Esophagus muscularis mucosa (tissue), 4 donors: Measurements from ENCODE around the gene PCNX1. TPM values are rescaled to one million over a fixed set of nuclear protein-coding genes. Genes with fewer than 3 reads are reported as not detected.

Source experiments
- DNase-seq: peaks from one replicate; pipeline ENCODE4 v3.0.0-alpha.2; 2017; ENCODE audit errors: extremely low spot score
- H3K27ac ChIP-seq, 4 donors: fragments of 200-600 bp; sonication (generic); replicated peaks in 1 of 4; 1 replicate in 3 of 4; 2 replicates in 1 of 4; pipeline ENCODE4 v1.5.1; 2016 to 2019; ENCODE audit warnings: mild to moderate bottlenecking in 1 of 4
- H3K27me3 ChIP-seq, 4 donors: fragments of 200-600 bp; sonication (generic); one replicate each; pipeline versions ENCODE4 v1.5.1 to v1.6.0; 2016 to 2019
- H3K36me3 ChIP-seq, 4 donors: fragments of 200-600 bp; sonication (generic); one replicate each; pipeline ENCODE4 v1.5.1; 2016 to 2019
- H3K4me1 ChIP-seq, 4 donors: fragments of 200-600 bp; sonication (generic); one replicate each; pipeline ENCODE4 v1.5.1; 2016 to 2019
- H3K4me3 ChIP-seq, 4 donors: fragments of 200-600 bp; sonication (generic); 1 replicate in 2 of 4; 2 replicates in 2 of 4; pipeline ENCODE4 v1.5.1; 2016 to 2019; ENCODE audit warnings: mild to moderate bottlenecking in 4 of 4, moderate library complexity in 1 of 4
- H3K9me3 ChIP-seq, 4 donors: fragments of 200-600 bp; sonication (generic); 1 replicate in 3 of 4; 2 replicates in 1 of 4; pipeline ENCODE4 v1.5.1; 2016 to 2019
- CTCF ChIP-seq, 3 experiments: fragments of 200-600 bp in 2 of 3; fragments of 450-650 bp in 1 of 3; sonication (generic) in 2 of 3; IDR thresholded peaks; one replicate each; pipeline ENCODE4 v1.5.1; 2017 to 2019; ENCODE audit warnings: antibody characterized with exemption in 3 of 3, mild to moderate bottlenecking in 2 of 3, moderate library complexity in 1 of 3
- EP300 ChIP-seq: sonication (generic); formaldehyde crosslinking; IDR thresholded peaks from one replicate; pipeline ENCODE4 v1.6.1; 2017; ENCODE audit warnings: antibody characterized with exemption
- POLR2A ChIP-seq: fragments of 450-650 bp; IDR thresholded peaks from one replicate; pipeline ENCODE4 v1.6.1; 2017; ENCODE audit warnings: antibody characterized with exemption, moderate library complexity, mild to moderate bottlenecking, low read depth
- POLR2AphosphoS5 ChIP-seq, 2 donors: sonication (generic); formaldehyde crosslinking; IDR thresholded peaks; one replicate each; pipeline ENCODE4 v1.6.1; 2017; ENCODE audit warnings: antibody characterized with exemption in 2 of 2
- WGBS: methylation state at CpG from one replicate; pipeline ENCODE4 v1.1.5; 2018; 5-methylcytosine and 5-hydroxymethylcytosine counted together
- intact Hi-C: fragments of 100-400 bp; cut with DNase I; formaldehyde crosslinking; loops from one replicate; pipeline ENCODE4 v1.15.1; 2023
- total RNA-seq, 4 donors: library from RNA; depleted of rRNA; stranded (reverse); fragments of >200 nt; gene quantifications; one replicate each; pipeline versions ENCODE4 v1.1.0 to v1.2.1, GENCODE V29; 2016

PCNX1 gene
- total RNA-seq, 4 donors from 2014 or later: 56.3 to 62.5 (median 59.6) TPM

GRCh38 chr14:70955543-70956480 is 48.6 kb downstream of the PCNX1 start:
- TF ChIP-seq EP300: no peak
- TF ChIP-seq POLR2AphosphoS5 (IDR thresholded peaks at IDR 0.05): no peak
- peak; percentile 43 to 61 (median 56) for TF ChIP-seq CTCF (IDR thresholded peaks at IDR 0.05)
- Histone ChIP-seq H3K4me3 (no peak overlapping the region), H3K36me3 (peaks cover 0 to 15% (median 2%) of the 10 kb centered on the region in 4 donors), H3K4me1 (peaks cover 10 to 18% (median 14%) of the 10 kb centered on the region in 4 donors), H3K9me3 (no peaks in the 10 kb centered on the region), H3K27ac (no peak overlapping the region), H3K27me3 (no peaks in the 10 kb centered on the region)
- WGBS: 80% methylated on average over 5 of the region's 5 CpGs
- DNase-seq: no peak
- intact Hi-C loops: no loop called here

DNA sequence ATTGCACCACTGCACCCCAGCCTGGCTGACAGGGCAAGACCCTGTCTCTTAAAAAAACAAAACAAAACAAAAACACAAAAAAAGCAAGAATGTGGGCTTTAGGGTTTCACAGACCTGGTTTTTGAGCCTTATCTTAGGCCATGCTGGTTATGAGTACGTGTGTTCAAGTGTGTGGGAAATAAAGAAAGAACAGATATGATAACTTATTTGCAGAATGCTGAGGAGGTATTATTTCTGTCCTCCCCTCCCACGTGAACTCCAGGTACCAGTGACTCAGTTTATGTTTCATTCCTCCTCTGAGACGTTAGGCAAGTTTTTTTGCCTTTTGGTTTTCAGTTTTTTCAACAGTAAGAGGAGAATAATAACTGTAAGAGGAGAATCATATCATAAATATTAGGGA is 49.3 kb downstream of the PCNX1 start:
- H3K36me3 ChIP-seq: peaks cover 0 to 10% (median 0%) of the 10 kb centered on the region in 4 donors
- H3K27me3 ChIP-seq: no peaks in the 10 kb centered on the region
- H3K27ac ChIP-seq: no peak overlapping the region
- H3K9me3 ChIP-seq: no peaks in the 10 kb centered on the region
- H3K4me1 ChIP-seq: peaks cover 10 to 18% (median 14%) of the 10 kb centered on the region in 4 donors
- TF ChIP-seq POLR2A (no peak), POLR2AphosphoS5 (IDR thresholded peaks at IDR 0.05) (no peak), EP300 (no peak), CTCF (IDR thresholded peaks at IDR 0.05) (no peak)
- WGBS: 79% methylated on average over 3 of the region's 3 CpGs
- no peak for DNase-seq
- H3K4me3 ChIP-seq: no peak overlapping the region
- intact Hi-C loops: no loop called here

DNA sequence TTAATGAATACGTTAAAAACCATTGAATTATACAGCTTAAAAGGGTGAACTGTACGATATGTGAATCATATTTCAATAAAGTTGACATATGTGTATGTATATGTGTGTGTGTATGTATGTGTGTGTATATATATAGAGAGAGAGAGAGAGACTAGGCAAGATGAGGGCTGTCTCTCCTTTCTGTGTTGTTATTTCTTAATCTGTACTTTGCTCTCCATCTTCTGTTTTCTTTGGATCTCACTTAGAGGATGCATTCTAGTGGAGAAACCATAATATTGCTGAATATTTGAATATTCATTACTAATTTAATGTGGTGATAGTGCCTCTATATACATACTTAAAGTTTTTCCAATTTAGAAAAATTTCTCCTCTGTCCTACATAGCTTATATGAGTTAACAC is 50.5 kb downstream of the PCNX1 start:
- no peak for TF ChIP-seq EP300
- no peak for TF ChIP-seq POLR2A
- no peak for TF ChIP-seq POLR2AphosphoS5 (IDR thresholded peaks at IDR 0.05)
- TF ChIP-seq CTCF (IDR thresholded peaks at IDR 0.05): no peak
- intact Hi-C loops: no loop called here
- H3K27me3 ChIP-seq: no peaks in the 10 kb centered on the region

DNA sequence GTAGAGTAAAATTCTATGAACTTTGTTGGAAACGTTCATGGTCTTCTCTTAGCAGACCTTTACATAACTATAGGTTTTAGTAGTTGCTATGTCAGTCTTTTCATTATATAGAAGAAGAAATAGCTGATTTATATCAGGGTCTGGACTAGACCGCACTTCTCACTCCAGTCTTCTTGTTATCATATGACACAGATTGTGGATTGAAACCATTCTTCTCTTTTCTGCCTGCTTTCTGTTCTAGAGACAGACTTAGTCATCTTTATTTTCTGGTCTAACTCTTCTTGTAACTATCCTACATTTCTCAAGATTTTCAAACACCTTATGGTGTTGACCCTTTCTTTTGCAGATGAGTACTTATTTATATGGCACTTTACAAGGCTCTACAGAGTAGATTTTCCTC is 55.7 kb downstream of the PCNX1 start:
- Histone ChIP-seq H3K4me3 (no peak overlapping the region), H3K4me1 (peaks cover 5 to 18% (median 5%) of the 10 kb centered on the region in 4 donors), H3K27ac (no peak overlapping the region), H3K36me3 (peaks cover 0 to 16% (median 4%) of the 10 kb centered on the region in 4 donors), H3K27me3 (no peaks in the 10 kb centered on the region), H3K9me3 (no peaks in the 10 kb centered on the region)
- 71% methylated on average over 2 of the region's 2 CpGs for WGBS
- intact Hi-C loops: no loop called here
- no peak for TF ChIP-seq POLR2A
- no peak for TF ChIP-seq POLR2AphosphoS5 (IDR thresholded peaks at IDR 0.05)
- no peak for TF ChIP-seq CTCF (IDR thresholded peaks at IDR 0.05)
- TF ChIP-seq EP300: no peak
- no peak for DNase-seq

More for the DNA sequence above, 50.5 kb downstream of the PCNX1 start:
- DNase-seq: no peak
- H3K9me3 ChIP-seq: no peaks in the 10 kb centered on the region
- no peak overlapping the region for H3K4me3 ChIP-seq
- WGBS: 88% methylated on average over 2 of the region's 2 CpGs
- peaks cover 10 to 18% (median 14%) of the 10 kb centered on the region in 4 donors for H3K4me1 ChIP-seq
- H3K36me3 ChIP-seq: peaks cover 0 to 8% (median 2%) of the 10 kb centered on the region in 4 donors
- no peak overlapping the region for H3K27ac ChIP-seq
